HG02938 (cell line): ENCODE results near the gene ZSCAN1.

Experiments used
- ATAC-seq: cut with Tn5 transposase; IDR thresholded peaks from one replicate; pipeline ENCODE4 v1.9.1; 2021; ENCODE audit warnings: mild to moderate bottlenecking, moderate library complexity; ENCODE audit not compliant: unreplicated experiment

Gene ZSCAN1

DNA sequence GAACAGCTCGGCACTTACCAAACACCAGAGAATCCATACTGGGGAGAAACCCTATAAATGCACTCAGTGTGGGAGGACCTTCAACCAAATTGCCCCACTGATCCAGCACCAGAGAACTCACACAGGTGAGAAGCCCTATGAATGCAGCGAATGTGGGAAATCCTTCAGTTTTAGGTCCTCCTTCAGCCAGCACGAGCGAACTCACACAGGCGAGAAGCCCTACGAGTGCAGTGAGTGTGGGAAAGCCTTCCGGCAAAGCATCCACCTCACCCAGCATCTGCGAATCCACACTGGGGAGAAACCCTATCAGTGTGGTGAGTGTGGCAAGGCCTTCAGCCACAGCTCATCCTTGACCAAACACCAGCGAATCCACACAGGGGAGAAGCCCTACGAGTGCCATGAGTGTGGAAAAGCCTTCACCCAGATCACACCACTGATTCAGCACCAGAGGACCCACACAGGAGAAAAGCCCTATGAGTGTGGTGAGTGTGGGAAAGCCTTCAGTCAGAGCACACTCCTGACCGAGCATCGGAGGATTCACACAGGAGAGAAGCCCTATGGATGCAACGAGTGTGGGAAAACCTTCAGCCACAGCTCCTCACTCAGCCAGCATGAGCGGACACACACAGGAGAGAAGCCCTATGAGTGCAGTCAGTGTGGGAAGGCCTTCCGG lies 33.6 kb downstream of the ZSCAN1 start:
- ATAC-seq, result no peak

- ATAC-seq, result no peak
Measured at GRCh38 chr19:58079792-58080191, 46.0 kb downstream of the ZSCAN1 start.

DNA sequence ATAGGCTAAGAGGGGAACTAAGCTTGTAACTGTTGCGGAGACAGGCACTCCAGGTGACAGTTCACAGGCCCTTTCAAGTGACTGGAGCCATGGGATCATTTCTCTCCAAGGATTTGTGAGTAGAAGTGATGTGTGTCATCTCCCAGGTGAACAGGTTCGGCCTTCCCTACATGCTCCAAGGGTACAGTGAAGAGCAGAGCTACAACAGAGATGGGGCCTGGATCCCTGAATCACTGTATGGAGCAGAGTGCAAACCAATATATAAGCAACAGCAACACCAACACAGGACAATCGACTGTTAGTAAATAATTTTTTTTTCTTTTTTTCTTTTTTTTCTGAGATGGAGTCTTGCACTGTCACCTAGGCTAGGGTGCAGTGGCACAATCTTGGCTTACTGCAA lies 49.2 kb downstream of the ZSCAN1 start:
- no peak for ATAC-seq

DNA sequence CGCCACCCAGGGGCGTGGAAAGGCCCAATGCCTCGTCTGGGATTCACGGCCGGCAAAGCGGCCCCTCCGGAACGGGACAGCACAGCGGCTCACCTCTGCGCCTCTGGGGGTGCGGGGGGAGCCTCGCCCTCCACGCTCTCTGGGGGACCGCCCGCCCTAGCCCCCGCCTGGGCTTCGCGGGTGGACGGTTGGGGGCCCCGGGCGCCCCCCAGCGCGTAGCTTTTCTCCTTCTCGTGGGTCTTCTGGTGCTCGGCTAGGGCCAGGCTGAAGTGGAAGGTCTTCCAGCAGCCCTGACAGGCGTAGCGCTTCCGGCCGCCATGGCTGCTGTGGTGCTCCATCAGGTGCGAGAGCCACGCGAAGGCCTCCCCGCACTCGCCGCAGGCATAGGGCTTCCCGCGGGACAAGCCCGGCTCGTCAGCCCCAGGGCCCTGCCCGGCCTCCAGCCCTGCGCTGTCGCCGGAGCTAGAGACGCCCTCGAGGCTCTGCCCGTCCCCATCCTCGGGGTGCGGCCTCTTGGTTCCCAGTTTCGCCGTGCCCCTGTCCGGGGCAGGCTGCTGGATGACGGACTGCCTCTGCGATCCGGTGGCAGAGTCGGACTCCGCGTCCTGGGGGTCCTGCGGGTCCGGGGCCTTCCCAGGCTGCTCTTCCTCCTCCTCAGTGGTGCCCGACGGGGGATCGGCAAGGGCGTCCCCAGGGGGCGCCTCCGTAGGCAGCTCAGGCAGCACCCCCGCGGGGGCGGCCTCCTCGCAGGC lies 50.9 kb downstream of the ZSCAN1 start:
- ATAC-seq, result no peak

GRCh38 chr19:58085348-58085875 lies 51.6 kb downstream of the ZSCAN1 start:
- no peak for ATAC-seq

DNA sequence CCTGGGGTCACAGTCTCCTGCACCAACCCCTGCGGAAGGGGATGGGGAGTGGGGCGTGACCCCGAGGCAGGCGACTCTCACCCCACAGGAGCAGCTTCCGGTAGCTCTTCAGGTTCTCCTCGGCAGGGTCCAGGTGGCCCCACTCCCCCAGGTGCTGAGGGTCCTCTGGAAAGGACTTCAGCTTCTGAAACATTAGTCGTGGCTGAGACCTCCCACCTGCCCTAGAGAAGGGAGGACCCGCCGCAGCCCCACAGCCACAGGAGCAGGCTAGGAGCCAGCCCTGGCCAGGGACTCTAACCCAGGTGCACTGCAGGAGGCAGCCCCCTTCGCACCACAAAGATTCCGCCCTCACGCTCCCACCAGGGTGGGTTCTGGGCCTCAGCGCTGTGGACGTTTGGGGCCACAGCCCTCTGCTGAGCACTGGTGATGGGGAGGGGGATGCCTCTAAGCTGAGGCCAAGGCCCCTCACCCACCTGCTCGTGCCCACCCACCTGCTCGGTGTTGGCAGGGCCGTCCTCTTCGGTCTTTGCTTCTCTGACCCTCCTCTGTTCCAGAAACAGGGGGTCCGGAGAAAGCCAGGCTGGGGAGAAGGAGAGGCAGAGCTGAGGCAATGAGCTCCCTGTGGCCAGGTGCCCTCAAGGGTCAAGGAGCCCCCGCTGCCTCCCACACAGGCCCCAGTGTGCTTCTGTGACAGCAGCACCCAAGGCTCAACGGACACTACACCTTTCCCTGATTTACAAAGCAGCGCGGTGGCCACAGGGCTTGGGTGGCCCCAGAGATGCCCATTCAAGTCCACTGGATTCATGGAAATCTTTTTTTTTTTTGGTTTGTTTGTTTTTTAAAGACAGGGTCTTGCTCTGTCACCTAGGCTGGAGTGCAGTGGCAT lies 53.2 kb downstream of the ZSCAN1 start:
- no peak for ATAC-seq

GRCh38 chr19:58088521-58089052 lies 54.8 kb downstream of the ZSCAN1 start:
- no peak for ATAC-seq

GRCh38 chr19:58089846-58090245 lies 56.0 kb downstream of the ZSCAN1 start:
- ATAC-seq, result no peak

- ATAC-seq, result no peak
Measured at GRCh38 chr19:58091251-58091995, 57.6 kb downstream of the ZSCAN1 start.

- ATAC-seq, result no peak
Measured at GRCh38 chr19:58093071-58093470, 59.2 kb downstream of the ZSCAN1 start.

DNA sequence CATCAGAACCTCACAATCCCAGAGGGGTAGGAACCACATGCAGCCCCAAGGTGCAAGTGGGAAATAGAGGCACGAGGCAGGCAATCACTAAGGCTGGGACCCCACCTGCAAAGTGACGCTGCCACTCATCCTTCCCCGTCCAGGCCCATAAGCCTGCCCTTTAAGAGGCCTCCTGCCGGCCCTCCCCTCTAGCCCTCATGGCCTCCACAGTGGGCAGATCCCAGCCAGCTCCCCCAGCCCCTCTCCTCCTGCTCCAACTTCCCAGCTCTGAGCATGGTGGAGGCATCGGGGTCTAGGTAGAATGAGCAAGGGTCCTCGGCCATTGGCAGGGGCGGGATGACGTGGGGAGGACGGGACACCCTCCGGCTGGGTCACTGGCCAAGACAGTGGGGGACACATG lies 61.5 kb downstream of the ZSCAN1 start:
- ATAC-seq, result no peak

- ATAC-seq, result no peak
Measured at GRCh38 chr19:58096884-58097283, 63.1 kb downstream of the ZSCAN1 start.

GRCh38 chr19:58097349-58097748 lies 63.5 kb downstream of the ZSCAN1 start:
- no peak for ATAC-seq

DNA sequence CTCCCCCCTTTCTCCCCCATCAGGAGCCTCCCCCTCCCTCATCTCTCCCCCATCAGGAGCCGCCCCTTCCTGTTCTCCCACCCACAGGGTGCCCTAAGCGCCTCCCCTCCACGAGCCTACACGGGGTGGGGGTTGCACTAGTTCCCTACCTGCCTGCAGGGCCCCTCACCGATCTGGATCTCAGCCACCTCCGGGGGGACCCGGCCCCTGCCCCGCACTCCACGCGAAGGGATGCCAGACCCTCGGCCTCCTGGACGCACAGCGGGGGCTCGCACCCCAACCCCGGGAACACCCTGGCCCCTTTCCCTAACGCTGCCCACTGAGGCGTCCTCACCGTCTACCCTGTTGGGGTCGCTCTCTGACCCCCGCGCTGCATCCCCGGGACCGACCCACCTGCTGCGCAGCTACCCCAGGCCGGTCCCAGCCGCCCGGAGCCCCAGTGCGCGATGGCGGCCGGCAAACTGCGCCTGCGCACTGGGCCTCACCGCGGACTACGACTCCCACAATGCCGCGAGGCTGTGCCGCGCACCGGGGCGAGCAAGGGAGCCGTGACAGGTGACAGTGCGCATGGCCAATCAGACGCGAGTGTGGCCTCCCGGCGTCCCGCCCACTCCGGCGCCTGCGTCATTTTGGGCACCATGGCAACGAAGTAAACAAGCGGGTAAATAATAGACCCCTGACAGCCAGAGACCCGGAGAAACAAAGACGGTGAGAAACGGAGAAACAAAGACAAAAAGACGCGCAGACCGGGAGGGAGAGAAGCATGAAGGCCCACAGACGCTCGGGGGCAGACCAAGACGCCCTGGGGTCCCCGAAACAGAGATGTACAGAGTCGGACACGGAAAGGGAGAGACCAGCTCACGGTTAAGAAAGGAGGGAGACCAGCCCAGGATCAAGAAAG lies 64.2 kb downstream of the ZSCAN1 start, which contains the start of gene ZSCAN18:
Gene ZSCAN18 (minus strand): TSS at position 451 of the 901 bp plus-strand sequence. CDS start 7,964 bp downstream, outside the sequence.
- ATAC-seq, result peak; percentile 64

DNA sequence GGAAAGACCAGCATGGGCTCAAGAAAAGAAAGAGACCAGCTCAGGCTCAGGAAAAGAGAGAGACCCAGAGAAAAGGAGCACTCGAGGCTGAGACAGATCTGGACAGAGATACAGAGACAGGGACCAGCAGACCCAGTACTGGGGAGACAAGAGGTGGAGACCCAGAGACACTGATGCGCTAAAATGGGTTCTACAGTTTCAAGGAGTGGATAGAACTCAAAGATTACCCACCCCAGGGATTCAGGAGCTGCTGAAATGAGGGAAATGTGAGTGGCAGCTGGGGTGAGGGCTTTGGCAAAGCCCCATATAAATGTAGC lies 64.8 kb downstream of the ZSCAN1 start:
- ATAC-seq, result no peak
